Aorta (tissue), 5 donors: ENCODE data around the gene ATP23. TPM values are rescaled to one million over a fixed set of nuclear protein-coding genes. Genes with fewer than 3 reads are reported as not detected.
A peak's percentile ranks its signal among the peaks of the same experiment; 100 is the strongest.

ENCODE experiments used
- ATAC-seq: fragments of 200-7000 bp; cut with Tn5 transposase; one replicate; pipeline ENCODE4 v1.9.1; 2022; ENCODE audit warnings: moderate library complexity; ENCODE audit not compliant: low FRiP score
- DNase-seq, 2 donors: peaks; one replicate each; pipeline ENCODE4 v3.0.0-alpha.2; 2020
- H3K27ac ChIP-seq, 2 donors: one replicate each; pipeline ENCODE4 v1.5.1; 2013; ENCODE audit warnings: low read length in 2 of 2, mild to moderate bottlenecking in 2 of 2, moderate library complexity in 2 of 2, control low read depth in 1 of 2, inconsistent platforms in 1 of 2, low read depth in 1 of 2
- H3K27me3 ChIP-seq, 2 donors: one replicate each; pipeline ENCODE4 v1.6.1; 2013; ENCODE audit warnings: control low read depth in 1 of 2, low read length in 1 of 2, mild to moderate bottlenecking in 1 of 2, moderate library complexity in 1 of 2; ENCODE audit not compliant: insufficient read depth in 2 of 2, control insufficient read depth in 1 of 2
- H3K36me3 ChIP-seq, 2 donors: one replicate each; pipeline ENCODE4 v1.6.1; 2013; ENCODE audit warnings: control low read depth in 1 of 2, low read length in 1 of 2, mild to moderate bottlenecking in 1 of 2; ENCODE audit not compliant: insufficient read depth in 2 of 2, control insufficient read depth in 1 of 2
- H3K4me1 ChIP-seq, 2 donors: one replicate each; pipeline ENCODE4 v1.6.1; 2013; ENCODE audit warnings: low read length in 2 of 2, control low read depth in 1 of 2, mild to moderate bottlenecking in 1 of 2, moderate library complexity in 1 of 2; ENCODE audit not compliant: insufficient read depth in 2 of 2, control insufficient read depth in 1 of 2
- H3K4me3 ChIP-seq, 2 donors: one replicate each; pipeline ENCODE4 v1.5.1; 2013; ENCODE audit warnings: low read length in 2 of 2, control low read depth in 1 of 2, mild to moderate bottlenecking in 1 of 2
- H3K9me3 ChIP-seq: one replicate; pipeline ENCODE4 v1.6.1; 2013; ENCODE audit warnings: mild to moderate bottlenecking, low read length; ENCODE audit not compliant: control insufficient read depth
- WGBS, 2 donors: extraction: QIAGEN DNeasy Blood & Tissue Kit; methylation state at CpG; one replicate each; pipeline ENCODE4 v1.1.7; 2013; 5-methylcytosine and 5-hydroxymethylcytosine counted together
- intact Hi-C, 2 donors: fragments of 100-400 bp; cut with DNase I; formaldehyde crosslinking; loops; one replicate each; pipeline versions ENCODE4 v1.14.2 to v1.15.0; 2022
- polyA plus RNA-seq, 2 donors: library from polyadenylated mRNA; stranded (reverse); fragments of 200-250 nt; gene quantifications; one replicate each; pipeline ENCODE4 v1.2.3, GENCODE V29; 2013
- total RNA-seq, 2 donors: library from RNA; stranded (reverse); fragmentation: NEBNext Ultra II Directional; extraction: Animal tissue kit (Norgen Biotek cat#: 25700); gene quantifications; one replicate each; pipeline ENCODE4 v1.2.1, GENCODE V29; 2021
- donor health status: healthy with polysubstance abuse.
- donor health status: Bipolar disorder and iron deficiency.
- donor health status: DM: no; HTN: no; CAD: no.
- donor health status: DM: no; HTN: no; CAD: no.
- donor health status: DM: yes; HTN: yes; CAD: no.

Gene ATP23
- total and polyA plus RNA-seq, 4 donors: 3.4 to 19.3 (median 4.7) TPM

DNA sequence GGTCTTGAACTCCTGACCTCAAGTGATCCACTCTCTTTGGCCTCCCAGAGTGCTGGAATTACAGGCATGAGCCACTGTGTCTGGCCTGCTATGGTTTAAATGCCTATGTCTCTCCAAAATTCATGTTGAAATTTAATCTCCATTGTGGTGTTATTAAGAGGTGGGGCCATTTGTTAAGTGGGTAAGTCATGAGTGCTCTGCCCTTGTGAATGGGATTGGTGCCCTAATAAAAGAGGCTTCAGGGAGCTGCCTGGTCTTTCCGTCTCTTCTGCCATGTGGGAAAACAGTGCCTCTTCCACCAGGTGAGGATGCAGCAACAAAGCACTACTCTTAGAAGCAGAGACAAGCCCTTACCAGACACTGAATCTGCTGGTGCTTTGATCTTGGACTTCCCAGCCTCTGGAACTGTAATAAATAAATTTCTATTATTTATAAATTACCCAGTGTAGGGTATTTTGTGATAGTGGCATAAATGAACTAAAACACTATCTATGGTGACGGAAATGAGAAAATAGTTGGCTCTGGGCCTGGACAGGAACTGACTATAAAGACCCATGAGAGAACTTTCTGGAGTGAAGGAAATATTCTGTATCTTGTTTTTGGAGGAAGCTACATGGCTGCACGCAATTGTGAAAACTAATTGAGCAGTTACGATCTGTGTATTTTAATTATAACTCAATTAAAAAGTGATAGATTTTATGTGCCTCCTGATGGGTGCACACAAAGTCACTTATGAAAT is 12.1 kb upstream of the ATP23 start:
- Histone ChIP-seq H3K9me3 (no peaks in the 10 kb centered on the region), H3K36me3 (no peaks in the 10 kb centered on the region), H3K27ac (no peak overlapping the region), H3K4me3 (no peak overlapping the region), H3K27me3 (no peaks in the 10 kb centered on the region), H3K4me1 (no peaks in the 10 kb centered on the region)
- ATAC-seq (no peak), DNase-seq (no peak)
- WGBS, 2 donors: 69 to 78% methylated on average over 4 of the region's 4 CpGs
- intact Hi-C loops: no loop called here

DNA sequence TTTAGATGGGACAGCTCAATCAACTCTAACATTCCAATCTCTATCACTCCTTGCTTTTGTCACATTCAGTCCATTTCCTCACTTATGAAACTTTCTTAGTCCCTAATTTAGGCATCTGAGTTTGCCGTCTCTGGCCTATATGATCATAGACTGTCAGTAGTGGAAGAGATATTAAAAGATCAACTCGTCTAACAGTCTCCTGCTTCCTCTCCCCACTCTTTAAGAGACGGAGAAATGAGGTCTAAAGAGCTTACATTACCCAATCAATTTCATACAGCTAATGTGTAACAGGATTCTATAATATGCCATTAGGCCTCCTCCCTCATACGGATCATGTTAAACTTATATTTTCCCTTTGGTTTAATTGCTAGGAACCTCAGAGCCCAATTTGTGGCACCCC is 6.5 kb upstream of the ATP23 start:
- Histone ChIP-seq H3K4me3 (no peak overlapping the region), H3K4me1 (no peaks in the 10 kb centered on the region), H3K9me3 (no peaks in the 10 kb centered on the region), H3K36me3 (no peaks in the 10 kb centered on the region), H3K27me3 (no peaks in the 10 kb centered on the region), H3K27ac (no peak overlapping the region)
- no peak for ATAC-seq
- intact Hi-C loops: no loop called here
- no peak for DNase-seq
- 80 to 82% methylated on average over 4 of the region's 4 CpGs for WGBS, 2 donors

DNA sequence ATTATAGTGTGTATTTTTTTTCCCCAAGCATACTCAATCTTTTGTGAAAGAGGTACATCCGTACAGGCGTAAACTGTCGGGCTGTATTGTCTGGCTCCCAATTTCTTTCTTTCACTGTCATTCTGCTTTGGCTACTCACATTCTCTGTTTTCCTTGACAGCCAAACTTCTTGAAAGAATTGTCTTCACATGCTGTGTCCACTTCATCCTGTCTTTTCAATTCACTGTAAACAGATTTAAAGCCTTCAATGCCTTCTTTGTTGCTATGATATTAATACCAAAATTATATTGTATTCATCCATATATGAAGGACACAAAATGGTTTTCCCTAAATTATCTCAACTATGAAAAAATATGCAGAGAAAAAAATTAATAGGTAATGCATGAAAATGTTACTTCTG is 6.0 kb upstream of the ATP23 start:
- H3K27me3 ChIP-seq: no peaks in the 10 kb centered on the region
- no peaks in the 10 kb centered on the region for H3K4me1 ChIP-seq
- no peaks in the 10 kb centered on the region for H3K36me3 ChIP-seq
- ATAC-seq: no peak
- DNase-seq: no peak
- intact Hi-C loops: no loop called here
- no peak overlapping the region for H3K27ac ChIP-seq
- WGBS, 2 donors: 91% methylated on average over 3 of the region's 3 CpGs
- H3K9me3 ChIP-seq: no peaks in the 10 kb centered on the region
- H3K4me3 ChIP-seq: peak overlapping the region; percentile 19 to 85

DNA sequence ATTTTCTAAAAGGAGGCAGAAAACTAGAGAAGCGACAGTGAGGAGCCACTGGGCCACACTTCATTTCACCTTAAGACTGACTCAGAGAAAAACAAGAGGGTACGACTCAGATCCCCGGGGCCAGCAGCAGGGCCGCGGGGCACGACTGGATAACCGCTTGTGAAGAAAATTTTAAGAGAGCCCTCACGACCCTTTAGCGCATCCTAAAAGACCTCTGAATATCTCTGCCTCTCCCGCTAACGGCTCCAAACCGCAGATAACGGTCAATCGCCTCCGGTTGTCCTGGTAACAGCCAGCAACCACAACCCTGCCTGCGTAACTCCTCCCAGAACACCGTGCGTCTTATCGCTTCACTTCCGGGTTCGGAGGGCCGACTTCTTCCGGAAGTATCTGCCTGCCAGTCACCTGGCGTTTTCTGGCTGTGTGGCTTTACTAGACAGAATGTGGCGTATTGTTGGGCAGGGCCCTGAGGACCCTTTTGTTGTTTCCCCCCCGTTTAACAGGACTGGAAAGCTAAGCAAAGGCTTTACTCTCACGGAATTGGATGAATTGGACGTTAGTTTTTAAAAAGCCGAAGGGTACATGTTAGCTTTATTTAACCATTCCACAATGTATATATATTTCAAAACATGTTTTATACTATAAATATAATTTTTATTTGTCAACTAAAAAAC is 5.4 kb upstream of the ATP23 start:
- H3K9me3 ChIP-seq: no peaks in the 10 kb centered on the region
- WGBS, 2 donors: 2 to 3% methylated on average over 29 of the region's 29 CpGs
- H3K4me3 ChIP-seq: peak overlapping the region; percentile 46 to 85
- DNase-seq (peak; percentile 94 to 95), ATAC-seq (peak; percentile 95)
- peak overlapping the region in 1 of 2 donors; percentile 52 for H3K27ac ChIP-seq
- no peaks in the 10 kb centered on the region for H3K27me3 ChIP-seq
- intact Hi-C loops: no loop called here
- H3K4me1 ChIP-seq: no peaks in the 10 kb centered on the region
- H3K36me3 ChIP-seq: no peaks in the 10 kb centered on the region

DNA sequence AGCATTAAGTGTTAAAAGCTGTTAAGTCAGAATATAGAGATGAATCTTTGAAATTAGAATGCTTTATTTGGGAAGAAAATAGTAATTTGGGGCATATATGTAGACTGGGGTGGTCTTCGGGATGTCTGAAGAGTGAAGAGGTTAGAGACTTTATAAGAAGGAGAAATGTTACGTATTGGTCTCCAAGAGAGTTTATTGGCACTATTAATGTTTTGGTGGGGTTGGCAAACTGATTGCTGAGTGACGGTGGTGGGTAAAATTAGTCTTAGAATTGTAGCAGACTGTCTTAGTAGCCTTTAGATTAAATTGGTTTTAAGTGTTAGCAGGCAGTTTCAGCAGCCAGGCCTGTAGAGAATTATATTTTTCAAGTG is 4.9 kb upstream of the ATP23 start:
- Histone ChIP-seq H3K36me3 (no peaks in the 10 kb centered on the region), H3K9me3 (no peaks in the 10 kb centered on the region), H3K27ac (no peak overlapping the region), H3K4me3 (peak overlapping the region in 1 of 2 donors; percentile 85), H3K4me1 (no peaks in the 10 kb centered on the region), H3K27me3 (no peaks in the 10 kb centered on the region)
- intact Hi-C loops: no loop called here
- ATAC-seq: no peak
- WGBS, 2 donors: 48 to 83% methylated on average over 3 of the region's 3 CpGs
- no peak for DNase-seq

DNA sequence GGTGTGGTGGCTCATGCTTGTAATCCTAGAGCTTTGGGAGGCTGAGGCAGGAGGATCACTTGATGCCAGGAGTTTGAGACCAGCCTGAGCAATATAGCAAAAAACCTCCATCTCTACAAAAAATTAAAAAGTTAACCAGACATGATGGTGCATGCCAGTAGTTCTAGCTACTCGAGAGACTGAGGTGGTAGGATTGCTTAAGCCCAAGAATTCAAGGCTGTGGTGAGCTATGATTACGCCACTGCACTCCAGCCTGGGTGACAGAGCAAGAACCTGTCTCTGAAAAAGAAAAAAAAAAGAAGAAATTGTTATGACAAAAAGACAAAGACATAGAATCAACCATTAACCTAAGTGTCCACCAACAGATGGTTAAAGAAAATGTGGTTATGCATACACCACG is 2.1 kb upstream of the ATP23 start:
- H3K4me1 ChIP-seq: no peaks in the 10 kb centered on the region
- H3K27ac ChIP-seq: no peak overlapping the region
- WGBS, 2 donors: 87 to 91% methylated on average over 3 of the region's 3 CpGs
- no peaks in the 10 kb centered on the region for H3K27me3 ChIP-seq
- intact Hi-C loops: no loop called here
- no peak overlapping the region for H3K4me3 ChIP-seq
- no peaks in the 10 kb centered on the region for H3K36me3 ChIP-seq
- ATAC-seq: no peak
- DNase-seq: no peak
- H3K9me3 ChIP-seq: no peaks in the 10 kb centered on the region

DNA sequence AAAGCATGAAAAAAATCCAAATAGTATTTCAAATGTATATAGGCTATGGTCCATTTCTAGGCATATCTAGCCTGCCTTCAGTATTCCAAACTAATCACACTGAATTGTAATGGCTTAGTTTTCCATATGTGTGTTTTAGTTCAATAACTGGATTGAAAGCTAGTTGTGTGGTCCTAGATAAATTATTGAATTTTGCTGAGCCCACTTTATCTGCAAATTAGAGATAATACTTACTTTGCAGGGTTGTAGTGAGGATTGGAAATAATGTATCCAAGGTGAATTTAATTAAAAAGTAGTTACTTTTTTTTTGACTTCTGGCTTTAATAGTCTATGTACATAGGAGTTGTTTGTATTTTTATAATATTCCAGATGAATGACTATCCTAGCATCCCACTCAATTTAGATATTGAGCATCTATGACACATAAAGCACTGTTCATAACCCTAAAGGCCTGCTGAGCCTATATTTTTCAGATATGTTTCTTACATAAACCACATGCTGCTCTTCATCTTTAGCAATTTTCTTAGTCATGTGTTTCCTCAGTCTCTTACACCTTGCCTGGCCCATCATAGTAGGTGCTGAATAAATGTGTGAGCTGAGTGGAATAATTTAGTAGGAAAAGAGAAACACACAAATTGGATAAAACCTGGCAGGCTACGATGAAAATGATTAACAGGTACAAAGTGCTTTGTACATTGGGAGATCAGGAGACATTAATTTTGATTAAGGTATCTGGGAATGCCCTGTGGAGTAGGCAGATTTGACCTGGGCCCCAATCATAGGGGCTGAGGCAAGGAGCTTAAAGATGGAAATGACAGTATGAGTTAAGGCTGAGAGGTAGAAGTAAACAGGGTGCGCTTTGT is 1.1 kb upstream of the ATP23 start:
- Histone ChIP-seq H3K9me3 (no peaks in the 10 kb centered on the region), H3K27me3 (no peaks in the 10 kb centered on the region), H3K36me3 (no peaks in the 10 kb centered on the region), H3K27ac (peak overlapping the region; percentile 33 to 88), H3K4me3 (peak overlapping the region in 1 of 2 donors; percentile 29), H3K4me1 (no peaks in the 10 kb centered on the region)
- DNase-seq: no peak
- intact Hi-C loops: no loop called here
- 63 to 71% methylated on average over 2 of the region's 2 CpGs for WGBS, 2 donors
- no peak for ATAC-seq

DNA sequence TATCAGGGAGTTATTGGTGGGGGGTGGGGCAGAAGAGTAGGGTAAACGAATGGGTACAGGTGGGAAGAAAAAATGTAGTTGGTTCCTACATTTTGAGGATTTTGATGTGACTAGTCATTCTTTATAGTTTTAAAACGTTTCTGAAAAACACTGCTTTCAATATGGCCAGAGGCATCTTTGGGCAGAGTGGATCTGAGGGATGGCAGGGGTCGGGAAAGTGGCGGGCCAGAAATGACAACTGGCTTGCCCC is 527 bp upstream of the ATP23 start:
- H3K36me3 ChIP-seq: no peaks in the 10 kb centered on the region
- ATAC-seq (no peak), DNase-seq (no peak)
- H3K27me3 ChIP-seq: no peaks in the 10 kb centered on the region
- H3K9me3 ChIP-seq: no peaks in the 10 kb centered on the region
- no peaks in the 10 kb centered on the region for H3K4me1 ChIP-seq
- intact Hi-C loops: no loop called here
- peak overlapping the region; percentile 33 to 88 for H3K27ac ChIP-seq
- H3K4me3 ChIP-seq: peak overlapping the region; percentile 29 to 35
- 2 to 4% methylated on average over 4 of the region's 4 CpGs for WGBS, 2 donors
